Renal cortical epithelial cell (primary cell): ENCODE measurements around the gene EVA1C. TPM values are rescaled to one million over a fixed set of nuclear protein-coding genes. Genes with fewer than 3 reads are reported as not detected.
A peak's percentile ranks its signal among the peaks of the same experiment; 100 is the strongest.
"Not testable (repeated sequence)": the region's sequence is repeated elsewhere in the genome, so short reads cannot be mapped to it uniquely, and the experiment has no call there.

Source experiments
- DNase-seq: peaks from one replicate; pipeline ENCODE4 v3.0.0-alpha.2; 2011; ENCODE audit warnings: low read depth
- total RNA-seq: library from RNA; depleted of rRNA; stranded (reverse); fragments of >200 nt; gene quantifications from 2 replicates; pipeline ENCODE4 v1.2.3, GENCODE V29; 2014

The EVA1C gene
- total RNA-seq, 1 donor from 2014 or later, result 0.70 TPM

DNA sequence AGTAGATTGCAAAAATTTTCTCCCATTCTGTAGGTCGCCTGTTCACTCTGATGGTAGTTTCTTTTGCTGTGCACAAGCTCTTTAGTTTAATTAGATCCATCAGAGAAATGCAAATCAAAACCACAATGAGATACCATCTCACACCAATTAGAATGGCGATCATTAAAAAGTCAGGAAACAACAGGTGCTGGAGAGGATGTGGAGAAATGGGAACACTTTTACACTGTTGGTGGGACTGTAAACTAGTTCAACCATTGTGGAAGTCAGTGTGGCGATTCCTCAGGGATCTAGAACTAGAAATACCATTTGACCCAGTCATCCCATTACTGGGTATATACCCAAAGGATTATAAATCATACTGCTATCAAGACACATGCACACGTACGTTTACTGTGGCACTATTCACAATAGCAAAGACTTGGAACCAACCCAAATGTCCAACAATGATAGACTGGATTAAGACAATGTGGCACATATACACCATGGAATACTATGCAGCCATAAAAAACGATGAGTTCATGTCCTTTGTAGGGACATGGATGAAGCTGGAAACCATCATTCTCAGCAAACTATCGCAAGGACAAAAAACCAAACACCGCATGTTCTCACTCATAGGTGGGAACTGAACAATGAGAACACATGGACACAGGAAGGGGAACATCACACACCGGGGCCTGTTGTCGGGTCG lies 21.8 kb upstream of the EVA1C start:
- not testable (repeated sequence) for DNase-seq

DNA sequence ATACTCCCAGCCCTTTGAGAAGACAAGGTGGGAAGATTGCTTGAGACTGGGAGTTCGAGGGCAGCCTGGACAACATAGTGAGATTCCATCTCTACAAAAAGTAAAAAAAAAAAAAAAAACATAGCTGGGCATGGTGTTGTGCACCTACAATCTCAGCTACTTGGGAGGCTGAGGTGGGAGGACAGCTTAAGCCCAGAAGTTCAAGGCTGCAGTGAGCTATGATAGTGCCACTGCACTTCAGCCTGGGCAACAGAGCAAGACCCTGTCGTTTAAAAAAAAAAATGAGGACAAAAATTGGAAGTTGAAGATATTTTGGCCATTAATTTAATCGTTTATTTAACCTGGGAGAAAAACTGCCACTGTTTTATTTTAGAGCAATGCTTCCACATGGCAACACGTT lies 20.8 kb upstream of the EVA1C start:
- DNase-seq, result no peak

- no peak for DNase-seq
Observed at GRCh38 chr21:32392299-32392879, 20.1 kb upstream of the EVA1C start.

GRCh38 chr21:32392880-32393676 lies 19.4 kb upstream of the EVA1C start, which contains the start of gene URB1:
URB1 (minus strand) TSS chr21:32393012; CDS start chr21:32392910, 102 bp downstream.
- peak; percentile 36 for DNase-seq

GRCh38 chr21:32393677-32394001 lies 18.9 kb upstream of the EVA1C start:
- no peak for DNase-seq

GRCh38 chr21:32403201-32403777 lies 9.2 kb upstream of the EVA1C start:
- peak; percentile 33 for DNase-seq

DNA sequence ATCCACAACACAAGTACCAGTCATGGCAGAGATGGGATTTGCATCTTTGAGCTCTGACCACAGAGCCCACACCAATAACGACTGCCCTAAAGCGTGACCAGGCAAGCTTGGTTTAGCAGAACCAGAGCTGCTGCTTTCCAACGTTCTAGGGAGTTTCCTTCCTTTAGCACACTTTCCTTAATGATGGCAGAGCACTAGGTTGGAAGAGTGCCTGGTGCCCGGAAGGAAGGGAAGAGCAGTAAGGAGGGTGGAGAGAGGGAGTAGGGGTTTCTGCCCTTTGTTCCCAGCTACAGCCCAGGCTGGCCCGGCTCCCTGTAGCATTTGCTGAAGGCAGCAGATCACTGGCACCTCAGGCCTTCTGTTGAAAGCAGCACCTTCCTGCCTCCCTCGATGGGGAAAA lies 6.1 kb upstream of the EVA1C start:
- no peak for DNase-seq

DNA sequence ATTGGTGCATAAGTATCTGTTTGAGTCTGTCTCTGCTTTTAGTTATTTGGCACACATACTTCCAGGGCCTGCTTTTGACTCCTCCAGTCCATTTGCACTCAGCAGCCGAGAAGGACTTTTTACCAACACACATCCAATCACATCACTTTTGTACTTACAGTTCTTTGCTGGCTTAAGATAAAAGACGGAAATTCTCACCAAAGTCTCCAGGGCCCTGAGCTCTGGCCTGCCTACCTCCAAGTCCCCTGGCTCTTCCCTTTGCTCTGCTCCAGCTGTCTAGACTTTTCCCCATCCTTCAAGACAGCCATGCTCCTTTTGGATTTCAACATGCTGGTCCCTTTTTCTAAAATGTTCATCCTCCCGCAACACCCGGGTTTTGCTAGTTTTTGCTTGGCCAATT lies 2.2 kb upstream of the EVA1C start:
- no peak for DNase-seq

- DNase-seq, result no peak
Observed at GRCh38 chr21:32410916-32411315, 1.6 kb upstream of the EVA1C start.

DNA sequence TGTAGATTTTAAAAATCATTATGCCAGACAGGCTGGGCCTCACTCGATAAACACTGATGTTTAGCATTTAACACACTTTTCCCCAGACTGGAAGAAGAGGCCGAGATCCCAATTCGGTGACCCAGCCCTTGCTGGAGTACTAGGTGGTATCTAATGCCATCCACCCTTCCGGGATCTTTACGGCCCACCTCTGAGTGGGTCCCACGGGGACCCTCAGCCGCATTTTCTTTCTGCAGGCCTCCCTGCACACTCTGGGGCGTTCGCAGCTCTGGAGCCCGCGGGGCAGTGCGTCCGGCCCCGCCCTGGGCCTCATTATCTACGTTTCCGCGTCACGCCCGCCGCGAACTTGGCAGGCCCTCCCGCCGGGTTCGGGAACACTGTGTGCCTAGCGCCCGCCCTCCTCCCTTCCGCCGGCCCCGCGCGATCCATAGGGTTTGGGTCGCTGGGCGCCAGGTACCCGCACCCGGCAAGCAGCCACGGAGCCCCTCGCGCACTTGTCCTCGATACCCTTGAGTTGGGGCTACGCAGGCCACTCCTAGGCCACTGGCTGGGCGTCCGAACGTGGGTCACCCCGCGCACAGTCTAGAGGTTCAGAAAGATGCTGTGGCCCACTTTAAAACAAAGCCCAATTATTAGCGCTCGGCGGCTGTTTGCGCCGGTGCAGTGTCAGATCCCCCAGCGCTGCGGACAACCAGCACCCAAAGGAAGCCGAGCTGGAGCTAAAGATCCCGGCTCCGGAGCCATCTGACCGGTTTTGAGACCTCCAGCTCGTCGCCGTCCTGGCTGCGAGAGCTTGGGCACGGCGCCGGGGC lies 950 bp upstream of the EVA1C start:
- no peak for DNase-seq

DNA sequence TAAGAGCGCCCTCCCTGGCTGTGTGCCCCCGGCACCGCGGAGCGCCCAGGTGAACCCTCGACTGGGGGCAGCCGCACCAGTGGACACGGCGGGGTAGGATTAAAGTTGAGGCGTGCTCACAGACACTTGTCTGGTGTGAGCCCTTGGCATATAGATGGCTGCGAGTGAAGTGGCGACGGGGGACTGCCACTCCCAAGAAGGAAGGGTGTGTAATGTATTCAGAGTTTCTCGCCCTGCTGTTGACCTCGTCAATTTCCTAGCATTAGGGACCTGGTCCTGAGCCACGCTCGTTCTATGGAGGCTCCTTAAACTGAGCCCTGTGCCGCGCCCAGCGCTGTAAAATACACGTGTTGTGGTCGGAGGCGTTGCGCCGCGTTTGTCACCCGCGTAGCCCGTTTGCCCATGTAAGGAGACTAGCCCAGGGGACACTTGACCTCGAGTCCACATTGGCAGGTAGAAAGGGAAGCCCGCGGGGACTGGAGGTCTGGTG lies 554 bp downstream of the EVA1C start:
- DNase-seq, result no peak

GRCh38 chr21:32413697-32414578 lies 1.4 kb downstream of the EVA1C start:
- peak; percentile 20 for DNase-seq

GRCh38 chr21:32414579-32415358 lies 2.3 kb downstream of the EVA1C start:
- peak; percentile 23 for DNase-seq

GRCh38 chr21:32415451-32416398 lies 3.2 kb downstream of the EVA1C start:
- DNase-seq, result no peak

DNA sequence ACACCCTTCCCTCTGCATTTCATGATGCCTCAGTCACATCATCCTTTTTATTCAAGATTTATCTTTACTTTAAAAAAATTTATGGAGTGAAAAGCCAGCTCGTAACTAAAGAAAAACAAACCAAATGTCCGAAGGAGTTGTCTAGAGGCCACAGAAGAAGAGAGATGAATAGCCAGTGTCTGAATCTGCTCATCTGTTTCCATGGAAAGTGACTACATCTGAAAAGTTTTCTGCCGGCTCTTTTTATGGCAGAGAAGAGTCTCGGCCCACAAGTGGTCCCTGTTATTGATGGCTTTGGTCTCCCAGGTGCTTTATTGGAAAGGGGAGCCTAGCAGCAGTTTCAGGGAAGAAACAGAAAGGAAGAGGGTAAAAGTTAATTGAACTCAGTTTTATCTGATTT lies 5.6 kb downstream of the EVA1C start:
- DNase-seq, result no peak

- DNase-seq, result no peak
Observed at GRCh38 chr21:32422064-32422463, 9.6 kb downstream of the EVA1C start.

- peak; percentile 31 for DNase-seq
Observed at GRCh38 chr21:32423320-32424190, 11.0 kb downstream of the EVA1C start.

- no peak for DNase-seq
Observed at GRCh38 chr21:32424191-32424535, 11.7 kb downstream of the EVA1C start.
